ENCODE measurements around the gene KIAA1671.

- no peak for TF ChIP-seq CTCF (IDR thresholded peaks at IDR 0.05; ENCODE audit: low read depth, low read length, missing input control)
- no peak for TF ChIP-seq SP1 (IDR thresholded peaks at IDR 0.05)
- TF ChIP-seq GABPA (IDR thresholded peaks at IDR 0.05 in 1 of 2, conservative IDR thresholded peaks at IDR 0.05 in 1 of 2) = no peak
- TF ChIP-seq ZBTB33 (IDR thresholded peaks at IDR 0.05) = no peak
- TF ChIP-seq, protein P1, sequence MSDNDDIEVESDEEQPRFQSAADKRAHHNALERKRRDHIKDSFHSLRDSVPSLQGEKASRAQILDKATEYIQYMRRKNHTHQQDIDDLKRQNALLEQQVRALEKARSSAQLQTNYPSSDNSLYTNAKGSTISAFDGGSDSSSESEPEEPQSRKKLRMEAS (IDR thresholded peaks at IDR 0.05) = no peak
- TF ChIP-seq JUND (IDR thresholded peaks at IDR 0.05) = no peak
These were observed 61.1 kb downstream of the KIAA1671 start for GRCh38 chr22:25013607-25014006.

Data from liver (tissue), 3 donors.